Forelimb muscle (tissue), 1 donor: Measurements from ENCODE around the gene MT1X. TPM values are rescaled to one million over a fixed set of nuclear protein-coding genes. Genes with fewer than 3 reads are reported as not detected.
"Not testable (repeated sequence)": the region's sequence is repeated elsewhere in the genome, so short reads cannot be mapped to it uniquely, and the experiment has no call there.

ENCODE experiments used
- DNase-seq: peaks from one replicate; pipeline ENCODE4 v3.0.0-alpha.2; 2013; ENCODE audit warnings: low read depth
- polyA plus RNA-seq: library from polyadenylated mRNA; unstranded; fragments of 120-200 nt; gene quantifications from one replicate; pipeline ENCODE4 v1.2.1, GENCODE V29; 2013; ENCODE audit not compliant: insufficient read length

The MT1X gene
- polyA plus RNA-seq, 1 donor, result 10.3 TPM

DNA sequence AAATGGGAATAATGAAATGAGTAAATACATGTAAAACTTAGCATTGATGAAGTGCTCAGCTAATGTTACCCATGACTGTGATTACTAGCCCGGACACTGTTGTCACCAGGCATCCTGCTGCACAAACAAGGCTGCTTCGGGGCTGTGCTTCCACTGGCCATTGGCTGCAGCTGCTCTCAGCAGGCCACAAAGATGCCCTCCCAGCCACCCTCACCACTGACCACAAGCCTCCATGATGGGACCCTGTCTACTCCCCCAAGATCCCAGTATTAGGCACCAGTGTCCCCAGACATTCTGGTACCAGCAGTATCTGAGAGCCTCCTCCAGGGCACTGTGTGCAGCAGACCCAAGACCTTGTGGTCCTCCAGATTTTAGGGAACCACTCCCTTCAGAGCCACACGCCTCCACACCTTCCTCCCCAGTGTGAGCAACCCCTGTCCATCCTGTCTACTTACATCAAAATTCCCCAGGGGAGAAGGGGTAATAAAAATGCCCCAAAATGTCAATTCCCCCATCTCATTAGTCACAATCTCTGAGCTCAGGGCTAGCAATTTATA is 28.0 kb downstream of the MT1X start:
- DNase-seq, result no peak

GRCh38 chr16:56711862-56712261 is 29.6 kb downstream of the MT1X start:
- no peak for DNase-seq

GRCh38 chr16:56713794-56714193 is 31.5 kb downstream of the MT1X start:
- DNase-seq, result no peak

DNA sequence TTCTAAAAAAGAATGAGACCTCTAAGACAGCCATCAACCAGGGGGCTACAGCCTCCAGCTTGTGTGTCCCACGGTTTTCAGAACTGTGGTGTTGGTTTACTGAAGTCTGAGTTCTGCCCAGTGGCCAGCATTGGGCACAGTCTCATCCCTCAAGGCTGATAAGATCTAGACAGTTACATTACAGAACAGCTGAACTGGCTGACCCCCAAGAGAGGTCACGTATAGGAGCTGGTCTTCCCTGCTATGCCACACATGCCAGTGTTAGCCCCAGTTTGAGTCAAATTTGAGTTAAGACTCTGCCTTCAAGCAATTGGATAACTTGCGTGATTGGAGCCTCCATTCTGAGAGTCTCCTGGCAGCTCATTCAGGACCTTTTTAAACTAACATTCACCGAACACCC is 32.9 kb downstream of the MT1X start:
- no peak for DNase-seq

DNA sequence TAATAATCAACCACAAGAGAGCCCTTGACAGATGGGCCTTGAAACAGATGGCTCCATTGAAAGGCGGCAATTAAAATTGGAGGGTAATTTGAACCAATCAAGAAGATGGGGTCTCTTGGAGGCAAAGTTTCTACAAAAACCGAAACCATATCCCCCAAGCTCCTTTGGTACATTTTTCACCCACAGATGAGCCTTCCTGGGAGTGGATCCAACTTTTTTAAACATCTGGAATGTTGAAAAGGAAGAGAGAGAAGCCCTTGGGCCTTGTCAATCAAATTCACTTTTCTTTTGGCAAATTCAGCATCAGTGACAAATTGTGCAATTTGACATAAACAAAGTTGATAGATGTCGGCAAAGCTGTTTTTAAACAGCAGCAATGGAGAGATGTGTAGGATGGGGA is 34.5 kb downstream of the MT1X start:
- DNase-seq, result no peak

DNA sequence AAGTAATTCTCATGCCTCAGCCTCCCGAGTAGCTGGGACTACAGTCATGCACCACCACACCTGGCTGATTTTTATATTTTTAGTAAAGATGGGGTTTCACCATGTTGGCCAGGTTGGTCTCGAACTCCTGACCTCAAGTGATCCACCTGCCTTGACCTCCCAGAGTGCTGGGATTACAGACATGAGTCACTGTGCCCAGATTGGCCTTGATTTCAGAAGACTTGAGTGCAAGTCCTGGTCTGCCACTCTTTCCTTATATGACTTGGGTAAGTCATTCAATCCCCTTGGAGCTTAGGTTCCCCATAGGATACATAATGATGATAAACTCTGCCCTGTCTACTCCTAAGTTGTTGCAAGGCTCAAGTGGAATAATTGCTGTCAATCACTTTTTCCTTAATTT is 35.3 kb downstream of the MT1X start:
- DNase-seq, result not testable (repeated sequence)

DNA sequence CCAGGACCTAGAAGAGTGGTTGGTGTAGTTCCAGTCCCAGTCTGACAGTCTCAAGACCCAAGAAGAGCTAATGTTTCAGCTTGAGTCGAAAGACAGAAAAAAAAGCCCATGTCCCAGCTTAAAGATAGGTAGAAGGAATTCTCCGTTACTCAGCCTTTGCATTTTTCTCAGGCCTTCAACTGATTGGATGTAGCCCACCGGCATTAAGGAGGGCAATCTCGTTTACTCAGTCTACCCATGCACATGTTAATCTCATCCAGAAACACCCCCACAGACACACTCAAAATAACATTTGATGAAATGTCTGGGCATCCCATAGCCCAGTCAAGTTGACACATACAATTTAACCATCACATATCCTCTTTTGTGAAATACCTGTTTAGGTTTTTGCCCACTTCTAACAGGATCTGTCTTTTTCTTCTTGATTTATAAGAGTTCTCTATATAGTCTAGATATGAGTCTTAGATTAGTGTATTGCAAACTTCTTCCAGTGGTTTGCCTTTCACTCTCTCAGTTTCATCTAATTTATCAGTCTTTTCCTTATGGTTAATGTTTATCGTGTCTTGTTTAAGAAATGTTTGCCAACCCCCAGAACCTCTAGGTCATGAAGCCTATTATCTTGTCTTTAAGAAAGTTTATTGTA is 40.1 kb downstream of the MT1X start:
- no peak for DNase-seq

DNA sequence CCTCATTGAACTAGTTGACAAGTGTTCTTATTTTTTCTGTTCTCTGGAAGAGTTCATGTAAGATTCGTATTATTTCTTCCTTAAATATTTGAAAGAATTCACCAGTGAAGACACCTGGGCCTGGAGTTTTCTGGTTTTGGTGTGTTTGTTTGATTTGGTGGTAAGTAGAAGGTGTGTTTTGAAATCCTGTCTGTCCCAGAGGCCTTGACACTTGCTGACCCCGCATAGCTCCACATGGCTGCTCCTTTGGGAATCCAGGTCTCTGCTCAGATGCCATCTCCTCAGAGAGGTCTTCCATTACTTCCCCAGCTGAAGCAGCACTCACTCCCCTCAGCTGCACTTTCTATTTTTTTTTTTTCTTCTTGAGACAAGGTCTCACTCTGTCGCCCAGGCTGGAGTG is 41.9 kb downstream of the MT1X start:
- no peak for DNase-seq

- DNase-seq, result no peak
Observed at GRCh38 chr16:56726283-56726682, 44.0 kb downstream of the MT1X start.

- no peak for DNase-seq
Observed at GRCh38 chr16:56726926-56727325, 44.7 kb downstream of the MT1X start.

DNA sequence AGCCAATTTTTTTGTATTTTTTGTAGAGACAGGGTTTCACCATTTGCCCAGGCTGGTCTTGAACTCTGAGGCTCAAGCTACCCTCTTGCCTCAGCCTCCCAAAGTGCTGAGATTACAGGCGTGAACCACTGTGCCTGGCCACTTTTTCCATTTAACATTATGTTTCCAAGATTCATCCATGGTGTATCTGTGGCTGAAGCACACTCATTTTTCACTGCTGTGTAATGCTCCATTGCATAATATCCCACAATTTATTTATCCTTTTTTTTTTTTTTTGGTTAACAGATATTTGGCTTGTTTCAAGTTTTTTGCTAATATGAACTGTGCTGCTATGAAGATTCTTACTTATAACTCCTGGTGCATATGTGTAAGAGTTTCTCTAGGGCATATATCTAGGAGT is 45.8 kb downstream of the MT1X start:
- DNase-seq, result no peak

DNA sequence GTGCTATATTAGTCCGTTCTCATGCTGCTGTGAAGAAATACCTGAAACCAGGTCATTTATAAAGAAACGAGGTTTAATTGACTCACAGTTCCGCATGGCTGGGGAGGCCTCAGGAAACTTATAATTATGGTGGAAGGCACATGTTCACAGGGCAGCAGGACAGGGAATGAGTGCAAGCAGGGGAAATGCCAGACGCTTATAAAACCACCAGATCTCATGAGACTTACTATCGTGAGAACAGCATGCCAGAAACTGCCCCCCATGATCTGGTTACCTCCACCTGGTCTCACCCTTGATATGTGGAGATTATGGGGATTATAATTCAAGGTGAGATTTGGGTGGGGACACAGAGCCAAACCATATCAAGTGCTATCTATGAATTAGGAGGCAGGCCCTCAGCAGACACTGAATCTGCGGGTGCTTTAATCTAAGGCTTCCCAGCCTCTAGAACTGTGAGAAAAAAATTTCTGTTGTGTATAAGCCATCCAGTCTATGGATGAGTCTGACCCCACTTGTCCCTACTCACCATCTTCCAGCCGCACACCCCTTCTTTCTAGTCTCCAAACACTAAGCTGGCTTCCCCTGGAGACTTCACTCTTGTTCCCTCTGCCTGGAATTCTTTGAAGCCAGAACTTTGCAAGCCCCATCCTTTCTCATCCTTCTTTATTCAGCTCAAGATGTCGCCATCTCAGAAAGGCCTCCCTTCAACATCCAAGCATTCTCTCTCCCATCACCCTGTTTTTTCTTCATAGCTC is 46.9 kb downstream of the MT1X start:
- no peak for DNase-seq

DNA sequence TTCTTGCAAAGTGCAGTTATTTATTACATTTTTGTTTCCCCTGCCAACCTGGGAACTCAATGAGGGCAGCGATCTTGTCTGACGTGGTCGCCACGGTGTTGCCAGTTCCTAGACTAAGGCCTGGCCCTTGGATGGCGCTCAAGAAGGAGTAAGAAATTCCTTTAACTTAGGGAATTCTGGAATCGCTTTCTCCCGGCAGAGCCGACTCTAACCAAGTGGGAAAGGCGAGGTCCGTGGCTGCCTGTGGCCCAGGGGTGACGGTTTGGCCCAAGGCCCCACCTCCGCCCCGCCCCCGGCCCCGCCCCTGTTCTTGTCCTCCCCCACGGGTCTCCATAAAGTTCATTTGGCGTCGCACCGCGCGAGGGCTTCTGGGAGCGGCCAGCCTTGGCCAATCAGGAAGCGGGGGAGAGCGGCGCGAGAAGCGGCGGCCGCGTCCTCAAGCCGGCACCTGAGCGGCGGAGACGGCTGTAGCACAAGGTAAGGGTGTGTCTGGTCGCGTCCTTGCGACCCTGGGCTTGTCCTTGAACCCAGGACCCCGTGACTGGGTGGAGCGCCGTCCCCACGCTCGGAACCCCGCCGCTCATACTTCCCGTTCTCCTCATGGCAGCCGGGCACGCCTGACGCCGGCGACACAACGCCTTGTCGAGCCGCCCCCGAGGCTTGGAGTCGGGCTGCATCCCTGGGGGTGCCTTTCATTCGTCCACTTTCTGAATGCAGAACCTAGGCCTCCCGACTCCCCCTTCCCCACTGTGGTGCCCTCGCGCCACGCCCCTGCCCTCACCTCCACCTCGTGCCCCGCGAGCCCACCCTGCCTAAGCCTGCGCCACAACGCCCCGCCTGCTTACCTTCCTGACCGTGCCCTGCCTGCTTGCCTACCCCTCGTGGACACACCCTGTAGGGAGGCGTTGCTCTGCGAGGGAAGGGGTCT is 47.7 kb downstream of the MT1X start, which contains the start of gene NUP93:
TSS of gene NUP93 (plus strand) at position 395 of the 928 bp plus-strand sequence. CDS start 18,119 bp downstream, outside the sequence.
- DNase-seq, result peak; percentile 67

DNA sequence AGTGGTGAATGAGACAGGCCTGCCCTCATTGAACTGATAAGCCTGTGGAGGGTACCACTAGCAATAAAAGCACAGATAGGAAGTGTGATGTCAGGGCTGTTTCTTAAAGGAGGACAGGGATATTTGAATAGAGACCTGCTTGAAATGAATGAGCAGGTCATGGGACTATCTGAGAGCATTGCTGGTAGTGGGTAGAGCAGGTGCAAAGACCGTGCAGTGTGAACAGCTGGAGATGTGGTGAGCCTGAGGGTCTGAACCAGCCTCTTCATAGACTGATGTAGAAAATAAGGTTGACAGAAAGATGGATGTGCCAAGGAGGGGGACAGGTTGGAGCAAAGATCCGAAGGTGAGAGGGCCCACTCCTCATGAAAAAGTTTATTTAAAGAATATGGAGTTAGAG is 50.1 kb downstream of the MT1X start:
- no peak for DNase-seq

DNA sequence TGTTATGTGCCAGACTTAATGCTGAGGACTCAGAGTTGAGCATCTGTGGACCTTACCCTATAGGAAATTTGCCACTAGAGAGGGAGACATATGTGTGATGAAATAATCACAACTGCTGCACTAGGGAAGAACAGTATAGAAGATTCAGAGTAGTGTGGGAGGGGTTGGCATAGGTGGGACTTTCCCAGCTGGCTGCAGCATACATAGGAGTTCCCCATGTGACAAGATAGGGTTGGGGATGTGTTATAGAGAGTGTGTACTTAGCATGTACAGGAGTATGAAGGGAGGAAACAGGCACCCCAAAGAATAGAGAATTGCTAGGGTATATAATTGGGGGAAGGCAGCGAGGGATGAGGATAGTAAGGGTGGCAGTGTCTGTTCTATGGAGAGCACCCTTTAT is 50.6 kb downstream of the MT1X start:
- no peak for DNase-seq

Other genes starting within 250 kb of the MT1X start
- gene NUDT21, start 231.1 kb upstream of the MT1X start, polyA plus RNA-seq, result 52.5 TPM
- 36.5 TPM for gene OGFOD1, start 230.9 kb upstream of the MT1X start, polyA plus RNA-seq
- 47.5 TPM for gene BBS2, start 162.4 kb upstream of the MT1X start, polyA plus RNA-seq
- not detected for gene MT4, start 117.4 kb upstream of the MT1X start, polyA plus RNA-seq
- 19.1 TPM for gene MT3, start 92.9 kb upstream of the MT1X start, polyA plus RNA-seq
- 21.8 TPM for gene MT2A, start 73.9 kb upstream of the MT1X start, polyA plus RNA-seq
- gene MT1E, start 56.7 kb upstream of the MT1X start, polyA plus RNA-seq, result 15.4 TPM
- gene MT1M, start 49.8 kb upstream of the MT1X start, polyA plus RNA-seq, result 1.2 TPM
- gene MT1A, start 43.8 kb upstream of the MT1X start, polyA plus RNA-seq, result not detected
- gene MT1B, start 30.6 kb upstream of the MT1X start, polyA plus RNA-seq, result not detected
- gene MT1F, start 24.5 kb upstream of the MT1X start, polyA plus RNA-seq, result 1.6 TPM
- not detected for gene MT1G, start 14.4 kb upstream of the MT1X start, polyA plus RNA-seq
- not detected for gene MT1H, start 12.7 kb upstream of the MT1X start, polyA plus RNA-seq
- gene NUP93, start 47.7 kb downstream of the MT1X start, polyA plus RNA-seq, result 42.0 TPM
- gene SLC12A3, start 182.7 kb downstream of the MT1X start, polyA plus RNA-seq, result 0.11 TPM
- 66.3 TPM for gene HERPUD1, start 249.7 kb downstream of the MT1X start, polyA plus RNA-seq